B cell (primary cell): ENCODE results near the gene TRIM24.

ENCODE experiments used
- CTCF ChIP-seq: fragments of 200-600 bp; IDR thresholded peaks from one replicate; pipeline ENCODE4 v1.8.0; 2022; ENCODE audit warnings: antibody characterized with exemption, mild to moderate bottlenecking
- EZH2 ChIP-seq: IDR thresholded peaks from 2 replicates; pipeline ENCODE4 v1.6.1; 2012; ENCODE audit warnings: borderline replicate concordance, low read depth, mild to moderate bottlenecking, moderate library complexity, low read length; ENCODE audit not compliant: insufficient read depth, poor library complexity, severe bottlenecking

GRCh38 chr7:138569418-138569817, 109.4 kb downstream of the TRIM24 start:
- no peak for TF ChIP-seq EZH2
- TF ChIP-seq CTCF = no peak
